GM19035 (cell line): ENCODE data around the gene ZNHIT2.
"Not testable (repeated sequence)": the region's sequence is repeated elsewhere in the genome, so short reads cannot be mapped to it uniquely, and the experiment has no call there.

ENCODE experiments used
- ATAC-seq: cut with Tn5 transposase; IDR thresholded peaks from one replicate; pipeline ENCODE4 v1.9.1; 2021; ENCODE audit not compliant: unreplicated experiment

The ZNHIT2 gene

DNA sequence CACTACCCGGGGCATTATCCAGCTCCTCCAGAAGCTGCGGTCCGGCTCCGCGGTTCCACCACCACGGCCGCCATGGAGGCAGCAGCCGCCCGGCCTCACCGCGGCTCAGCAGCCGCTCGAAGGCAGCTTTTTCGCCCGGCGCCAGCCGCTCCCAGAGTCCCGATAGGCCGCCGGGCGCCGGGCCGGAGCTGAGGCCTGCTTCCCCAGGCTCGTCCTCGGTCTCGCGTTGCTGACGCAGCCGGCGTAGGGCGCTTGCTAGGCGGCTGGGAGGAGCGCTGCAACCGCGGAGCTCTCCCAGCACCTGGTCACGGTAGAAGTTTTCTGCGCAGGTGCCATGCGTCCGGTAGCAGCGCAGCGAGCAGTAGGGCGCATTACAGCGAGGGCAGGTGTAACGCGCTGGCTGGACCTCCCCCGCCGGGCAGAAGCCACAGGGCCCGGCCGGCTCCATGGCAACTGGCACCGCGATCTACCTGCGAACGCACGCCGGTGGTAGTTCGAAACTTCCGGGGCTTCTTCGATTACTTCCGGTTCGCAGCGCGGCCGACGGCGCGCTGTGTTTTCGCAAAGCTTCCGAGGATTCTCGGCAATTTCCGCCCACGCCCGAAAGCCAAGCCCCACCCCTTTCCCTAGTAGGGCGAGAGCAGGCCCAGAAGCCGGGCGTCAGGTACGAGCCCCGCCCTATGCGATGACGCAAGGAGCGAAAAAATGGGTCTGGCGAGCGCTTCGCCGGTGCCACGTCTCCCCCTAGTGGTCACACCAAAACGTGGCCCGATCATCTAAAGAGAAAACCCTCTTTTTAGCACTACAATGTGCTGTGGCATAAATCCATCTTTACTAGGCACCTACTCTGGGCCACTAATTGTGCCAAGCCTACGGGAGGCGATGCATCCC is at the start of gene ZNHIT2:
ZNHIT2 (minus strand) TSS at position 496 of the 891 bp plus-strand sequence; CDS start at position 448, 48 bp downstream.
- ATAC-seq = peak; percentile 63

DNA sequence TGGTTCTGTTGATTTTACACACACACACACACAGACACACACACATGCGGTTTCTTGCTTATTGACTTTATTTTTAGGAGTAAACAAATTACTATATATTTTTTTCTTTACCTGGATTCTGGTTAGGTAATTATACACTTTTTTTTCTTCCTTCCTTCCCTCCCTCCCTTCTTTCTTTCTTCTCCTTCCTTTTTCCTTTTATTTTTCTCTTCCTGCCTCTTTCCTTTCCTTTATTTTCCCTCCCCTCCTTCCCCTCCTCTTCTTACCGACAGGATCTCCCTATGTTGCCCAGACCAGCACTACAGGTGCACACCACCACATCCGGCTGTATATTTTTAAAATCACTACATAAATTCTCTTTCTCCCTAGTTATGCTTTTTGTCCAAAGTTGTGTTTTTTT is 49.4 kb upstream of the ZNHIT2 start:
- ATAC-seq = no peak

DNA sequence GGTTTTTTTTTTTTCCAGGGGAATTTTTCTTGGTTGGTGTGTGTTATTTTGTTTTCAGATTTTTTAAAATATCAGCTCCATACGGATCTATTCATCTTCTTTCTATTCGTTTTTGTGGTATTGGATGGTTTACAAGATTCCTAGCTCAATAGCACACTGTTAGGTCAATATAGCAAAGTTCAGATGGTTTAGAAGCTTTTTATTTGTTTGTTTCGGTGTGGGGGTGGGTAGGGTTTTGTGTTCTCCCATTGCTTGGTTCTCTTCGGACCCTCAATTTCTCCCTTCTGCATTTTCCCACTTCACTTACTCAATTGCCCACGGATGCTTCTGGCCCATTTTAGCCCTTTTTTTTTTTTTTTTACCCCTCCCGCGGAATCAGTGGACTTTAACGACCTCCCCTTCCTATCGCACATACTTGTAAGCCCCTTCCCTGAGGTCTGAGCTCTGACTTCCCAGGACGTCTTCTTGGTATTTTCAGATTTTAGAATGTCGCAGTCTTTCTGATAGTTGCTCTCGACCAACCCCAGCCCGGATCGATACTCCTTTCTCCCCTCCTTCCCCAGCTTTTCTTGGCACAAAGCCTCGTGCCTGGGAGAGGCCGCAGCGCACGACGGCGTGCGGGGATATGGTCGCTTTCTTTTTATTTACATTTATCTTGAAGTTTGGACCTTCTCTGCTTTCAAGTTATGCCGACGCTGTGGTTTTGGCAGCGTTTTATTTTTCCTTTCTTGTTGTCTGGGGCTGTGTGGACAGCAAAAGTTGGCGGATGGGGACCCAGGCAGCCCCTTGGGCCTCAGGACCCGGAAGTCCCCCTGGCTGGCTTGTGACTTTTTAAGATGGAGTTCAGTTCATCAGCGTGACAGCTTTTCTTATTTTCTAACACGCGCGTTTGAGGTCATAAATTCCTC is 48.2 kb upstream of the ZNHIT2 start:
- no peak for ATAC-seq

DNA sequence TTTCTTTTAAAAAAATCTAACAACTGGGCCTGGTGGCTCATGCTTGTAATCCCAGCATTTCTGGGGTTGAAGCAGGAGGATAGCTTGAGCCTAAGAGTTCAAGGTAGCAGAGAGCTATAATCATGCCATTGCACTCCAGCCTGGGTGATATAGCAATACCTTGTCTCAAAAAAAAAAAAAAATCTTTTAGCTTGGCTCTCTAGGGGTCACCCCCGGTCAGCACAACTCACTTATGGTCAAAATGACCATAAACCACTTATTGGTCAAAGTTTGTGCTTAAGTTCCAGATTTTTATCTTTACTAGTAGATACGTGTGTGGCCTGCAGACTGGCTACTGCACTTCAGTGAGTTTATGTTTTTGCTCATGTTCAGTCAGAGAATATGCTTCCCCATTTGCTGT is 46.2 kb upstream of the ZNHIT2 start:
- no peak for ATAC-seq

DNA sequence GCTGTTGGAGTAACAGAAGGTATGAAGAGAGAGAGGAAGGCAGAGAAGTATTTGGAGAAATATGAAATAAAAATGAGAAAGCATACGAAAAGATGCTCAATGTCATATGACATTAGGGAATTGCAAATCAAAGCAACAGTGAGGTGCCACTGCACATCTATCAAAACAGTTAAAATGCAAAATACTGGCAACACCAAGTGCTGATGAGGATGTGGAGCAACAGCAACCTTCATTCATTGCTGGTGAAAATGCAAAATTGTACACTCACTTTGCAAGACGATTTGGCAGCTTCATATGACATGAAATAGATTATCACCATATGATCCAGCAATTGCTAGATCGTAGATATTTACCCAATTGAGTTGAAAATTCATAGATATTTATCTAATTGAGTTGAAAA is 43.1 kb upstream of the ZNHIT2 start:
- no peak for ATAC-seq

DNA sequence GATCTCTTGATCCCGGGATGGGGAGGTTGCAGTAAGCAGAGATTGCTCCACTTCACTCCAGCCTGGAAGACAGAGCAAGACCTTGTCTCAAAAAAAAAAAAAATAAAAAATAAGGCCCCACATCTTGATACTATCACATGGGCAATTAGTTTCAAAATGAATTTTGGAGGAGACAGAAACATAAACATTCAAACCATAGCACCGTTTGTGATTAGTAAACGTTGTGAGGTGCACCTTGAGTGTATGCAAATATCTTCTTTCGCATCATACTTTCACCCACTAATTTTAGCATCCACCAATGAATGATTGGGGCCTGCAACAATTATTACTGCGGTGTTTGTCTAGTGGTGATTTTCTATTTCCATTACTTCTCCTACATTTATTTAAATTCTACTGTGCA is 41.5 kb upstream of the ZNHIT2 start:
- ATAC-seq = peak; percentile 87

DNA sequence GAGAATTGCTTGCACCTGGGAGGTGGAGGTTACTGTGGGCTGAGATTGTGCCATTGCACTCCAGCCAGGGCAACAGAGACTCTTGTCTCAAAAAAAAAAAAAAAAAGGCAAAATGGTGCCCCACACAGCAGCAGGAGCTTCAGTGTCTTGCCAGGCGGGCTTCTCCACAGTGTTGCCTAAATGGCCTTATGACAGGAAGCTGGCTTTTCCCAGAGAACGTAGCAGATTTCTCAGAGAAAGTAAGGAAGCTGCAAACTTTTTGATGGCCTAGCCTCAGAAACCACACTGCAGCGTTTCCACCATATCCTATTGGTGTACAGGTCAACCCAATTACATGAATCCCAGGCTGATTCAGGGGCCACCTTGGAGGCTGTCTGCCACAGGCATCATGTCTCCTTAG is 39.8 kb upstream of the ZNHIT2 start:
- no peak for ATAC-seq

DNA sequence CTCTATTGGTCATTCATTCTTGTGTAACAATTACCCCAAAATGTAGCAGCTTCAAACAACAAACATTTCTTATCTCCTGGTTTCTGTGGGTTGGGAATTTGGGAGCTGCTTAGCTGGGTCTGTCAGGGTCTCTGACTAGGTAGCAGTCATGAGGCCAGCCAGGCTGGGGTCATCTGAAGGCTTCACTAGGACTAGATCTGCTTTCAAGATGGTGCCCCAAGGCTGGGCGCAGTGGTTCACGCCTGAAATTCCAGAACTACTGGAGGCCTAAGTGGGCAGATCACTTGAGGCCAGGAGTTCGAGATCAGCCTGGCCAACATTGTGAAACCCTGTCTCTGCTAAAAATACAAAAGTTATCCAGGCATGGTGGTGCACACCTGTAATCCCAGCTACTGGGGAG is 39.4 kb upstream of the ZNHIT2 start:
- ATAC-seq = no peak

DNA sequence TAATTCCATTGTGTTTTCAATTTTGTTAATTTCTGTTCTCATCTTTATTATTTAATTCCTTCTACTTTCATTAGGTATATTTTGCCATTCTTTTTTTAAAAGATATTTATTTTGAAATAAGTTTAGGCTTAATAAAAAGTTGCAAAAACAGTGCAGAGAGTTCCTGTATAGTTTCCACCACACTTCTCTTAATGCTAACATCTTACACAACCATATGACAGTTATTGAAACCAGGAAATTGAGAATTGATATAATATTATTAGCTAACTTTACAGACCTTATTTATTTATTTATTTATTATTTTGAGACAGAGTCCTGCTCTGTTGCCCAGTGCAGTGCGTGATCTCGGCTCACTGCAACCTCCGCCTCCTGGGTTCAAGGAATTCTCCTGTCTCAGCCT is 38.8 kb upstream of the ZNHIT2 start:
- no peak for ATAC-seq

DNA sequence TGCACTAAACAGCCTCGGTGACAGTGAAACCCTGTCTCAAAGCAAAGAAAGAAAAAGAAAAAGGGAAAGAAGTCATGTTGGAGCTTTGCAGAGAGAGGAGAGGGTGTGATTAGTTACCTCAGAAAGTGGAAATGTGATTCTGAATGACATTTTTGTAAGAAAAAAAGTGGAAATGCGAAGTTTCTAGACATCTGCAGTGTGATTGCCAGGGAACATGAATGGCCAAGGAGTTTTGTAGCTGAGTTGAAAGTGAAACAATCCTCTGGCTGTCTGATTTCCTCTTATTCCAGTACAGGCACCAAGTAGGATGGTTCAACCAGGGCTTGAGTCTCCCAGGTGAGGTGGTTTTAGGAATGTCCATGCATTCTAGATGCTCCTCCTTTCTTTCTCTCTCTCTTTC is 34.6 kb upstream of the ZNHIT2 start:
- no peak for ATAC-seq

DNA sequence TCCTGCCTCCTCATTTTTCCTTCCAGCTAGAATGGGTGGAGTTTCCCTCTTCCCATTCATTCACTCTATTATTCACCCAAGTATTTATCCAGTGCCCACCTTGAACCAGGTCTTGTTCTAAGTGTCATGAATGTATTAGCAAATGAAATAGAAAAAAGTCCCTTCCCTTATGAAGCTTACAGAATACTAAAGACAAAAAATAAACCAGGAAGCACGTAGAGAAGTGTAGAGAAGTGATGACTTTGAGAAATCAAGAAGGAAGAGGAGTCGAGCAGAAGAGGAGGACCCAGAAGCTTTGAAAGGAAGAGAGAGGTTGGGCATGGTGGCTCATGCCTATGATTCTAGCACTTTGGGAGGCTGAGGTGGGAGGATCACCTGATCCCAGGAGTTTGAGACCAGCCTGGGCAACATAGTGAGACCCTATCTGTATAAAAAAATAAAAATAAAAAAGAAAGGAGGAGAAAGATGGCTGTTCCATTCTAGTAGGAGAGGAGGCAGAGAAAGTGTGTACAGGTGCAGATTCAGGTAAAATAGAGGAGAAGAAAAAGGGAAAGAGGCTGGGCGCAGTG is 33.9 kb upstream of the ZNHIT2 start:
- no peak for ATAC-seq

DNA sequence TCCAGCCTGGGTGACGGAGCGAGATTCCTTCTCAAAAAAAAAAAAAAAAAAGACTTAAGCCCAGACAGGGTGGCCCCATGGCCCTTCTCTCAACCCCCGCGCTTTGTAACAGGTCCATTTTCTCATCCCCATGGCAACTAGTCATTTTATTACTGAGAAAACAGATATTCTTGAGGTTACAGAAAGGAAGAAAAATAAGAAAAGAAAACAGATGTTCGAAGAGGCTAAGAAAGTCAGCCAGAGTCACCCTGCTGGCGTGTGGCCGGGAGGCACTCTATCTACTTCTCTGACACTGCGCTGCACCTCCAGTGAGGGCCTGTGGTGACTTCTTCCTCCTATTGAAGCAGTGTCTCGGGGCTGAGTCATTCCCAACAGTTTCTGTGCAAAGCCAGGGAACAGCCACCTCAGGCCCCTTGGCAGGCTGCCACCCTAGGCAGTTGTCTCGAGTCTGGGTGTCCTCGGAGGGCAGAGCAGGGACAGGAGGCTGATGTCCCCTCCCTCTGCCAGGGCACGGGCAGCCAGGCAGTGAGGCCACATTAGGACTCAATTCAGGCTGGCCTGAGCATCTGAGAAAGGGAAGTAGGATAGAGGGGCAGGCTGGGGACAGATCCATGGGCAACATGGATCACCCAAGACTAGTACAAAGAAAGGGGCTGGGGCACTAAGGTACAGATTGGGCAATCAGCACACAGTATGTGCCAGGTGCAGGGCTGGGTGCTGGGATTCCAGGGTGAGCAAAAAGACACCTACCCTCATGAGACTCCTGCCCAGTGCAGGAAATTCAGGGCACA is 33.2 kb upstream of the ZNHIT2 start:
- ATAC-seq = no peak

DNA sequence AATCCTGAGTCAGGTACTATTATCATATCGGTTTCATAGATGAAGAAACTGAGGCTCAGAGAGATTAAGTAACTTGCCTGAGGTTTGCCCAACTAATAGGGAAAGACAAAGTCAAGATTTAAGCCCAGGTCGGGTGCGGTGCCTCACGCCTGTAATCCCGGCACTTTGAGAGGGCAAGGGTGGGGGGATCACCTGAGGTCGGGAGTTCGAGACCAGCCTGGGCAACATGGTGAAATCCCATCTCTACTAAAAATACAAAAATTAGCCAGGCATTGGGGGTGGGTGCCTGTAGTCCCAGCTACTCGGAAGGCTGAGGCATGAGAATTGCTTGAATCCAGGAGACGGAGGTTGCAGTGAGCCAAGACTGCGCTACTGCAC is 32.6 kb upstream of the ZNHIT2 start:
- not testable (repeated sequence) for ATAC-seq

DNA sequence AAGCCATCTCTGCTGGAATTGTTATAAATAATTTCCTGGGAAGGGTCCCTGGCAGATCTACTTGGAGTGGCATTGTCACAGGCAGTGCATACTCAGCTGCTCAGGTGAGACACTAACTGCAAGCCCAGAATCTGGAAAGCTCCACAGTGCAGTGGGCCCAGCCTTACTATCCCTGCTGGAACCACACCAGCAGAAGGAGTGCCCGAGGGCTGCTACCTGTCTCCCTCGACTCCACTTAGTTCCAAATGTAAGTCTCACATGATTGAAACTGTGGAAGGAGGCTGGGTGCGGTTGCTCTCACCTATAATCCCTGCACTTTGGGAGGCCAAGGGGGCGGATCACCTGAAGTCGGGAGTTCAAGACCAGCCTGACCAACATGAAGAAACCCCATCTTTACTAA is 31.2 kb upstream of the ZNHIT2 start:
- no peak for ATAC-seq

DNA sequence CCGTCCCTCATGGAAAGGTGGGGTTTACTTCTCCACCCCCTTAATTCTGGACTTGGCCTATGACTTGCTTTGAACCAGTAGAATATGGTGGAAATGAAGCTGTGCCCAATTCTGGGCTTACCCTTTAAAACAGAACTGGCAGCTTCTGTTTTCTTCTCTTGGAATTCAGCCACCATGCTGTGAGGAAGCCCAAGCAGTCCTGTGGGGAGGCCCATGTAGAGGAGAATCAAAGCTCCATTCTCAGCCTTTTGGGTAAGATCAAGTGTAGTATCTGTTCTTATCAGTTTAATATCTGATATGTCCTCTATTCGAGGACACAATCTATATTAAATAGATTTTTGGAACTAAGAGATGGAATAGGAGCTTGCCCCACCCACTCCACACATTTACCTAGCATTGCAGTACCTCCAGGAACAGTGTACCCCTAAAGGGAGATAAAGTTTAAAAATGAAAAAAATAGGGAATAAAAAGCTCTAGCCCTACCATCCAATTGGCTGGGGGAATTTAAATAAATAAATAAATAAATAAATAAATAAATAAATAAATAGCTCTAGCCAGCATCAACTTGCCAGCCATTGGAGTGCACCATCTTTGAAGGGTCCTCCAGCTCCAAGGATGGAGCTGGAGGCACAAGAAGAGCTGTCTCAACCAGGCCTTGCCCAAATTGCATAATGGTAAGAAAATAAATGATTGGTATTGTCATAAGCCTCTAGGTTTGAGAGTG is 30.0 kb upstream of the ZNHIT2 start:
- no peak for ATAC-seq

DNA sequence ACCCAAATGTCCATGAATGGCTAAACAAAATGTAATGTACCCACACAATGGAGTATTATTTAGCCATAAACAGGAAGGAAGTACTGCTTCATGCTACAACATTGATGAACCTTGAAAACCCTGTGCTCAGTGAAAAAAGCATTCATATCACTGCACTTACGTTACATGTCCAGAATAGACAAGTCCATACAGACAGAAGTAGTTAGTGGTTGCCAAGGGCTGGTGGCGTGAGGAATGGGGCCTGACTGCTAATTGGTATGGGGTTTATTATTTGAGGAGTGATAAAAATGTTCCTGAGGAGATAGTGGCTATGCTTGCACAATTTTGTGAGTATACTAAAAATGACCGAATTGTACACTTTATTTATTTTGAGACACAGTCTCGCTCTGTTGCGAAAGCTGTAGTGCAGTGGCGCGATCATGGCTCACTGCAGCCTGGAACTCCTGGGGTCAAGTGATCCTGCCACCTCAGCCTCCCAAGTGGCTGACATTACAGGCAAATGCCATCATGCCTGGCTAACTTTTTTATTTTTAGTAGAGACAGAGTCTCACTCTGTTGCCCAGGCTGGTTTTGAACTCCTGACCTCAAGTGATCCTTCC is 24.5 kb upstream of the ZNHIT2 start:
- ATAC-seq = no peak

DNA sequence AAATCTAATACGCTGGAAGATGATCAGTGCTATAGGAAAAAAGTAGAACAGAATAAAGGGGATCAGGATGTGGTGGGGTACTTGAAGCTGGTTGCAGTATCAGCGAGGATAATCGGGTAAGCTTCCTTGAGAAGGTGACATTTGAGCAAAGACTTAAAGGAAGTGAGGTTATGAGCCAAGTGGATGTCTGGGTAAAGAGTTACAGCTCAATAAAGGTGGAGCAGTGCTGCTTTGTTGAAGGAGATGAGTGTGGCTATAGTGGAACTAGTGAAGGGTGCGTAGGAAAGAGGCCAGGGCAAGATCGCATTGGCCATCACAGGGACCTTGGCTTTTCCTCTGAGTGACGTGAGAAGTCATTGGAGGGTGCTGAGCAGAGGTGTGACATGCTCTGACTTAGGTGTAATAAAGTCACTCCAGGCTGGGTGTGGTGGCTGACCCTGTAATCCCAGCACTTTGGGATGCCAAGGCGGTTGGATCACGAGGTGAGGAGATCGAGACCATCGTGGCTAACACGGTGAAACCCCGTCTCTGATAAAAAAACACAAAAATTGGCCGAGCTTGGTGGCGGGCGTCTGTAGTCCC is 19.1 kb upstream of the ZNHIT2 start:
- no peak for ATAC-seq

DNA sequence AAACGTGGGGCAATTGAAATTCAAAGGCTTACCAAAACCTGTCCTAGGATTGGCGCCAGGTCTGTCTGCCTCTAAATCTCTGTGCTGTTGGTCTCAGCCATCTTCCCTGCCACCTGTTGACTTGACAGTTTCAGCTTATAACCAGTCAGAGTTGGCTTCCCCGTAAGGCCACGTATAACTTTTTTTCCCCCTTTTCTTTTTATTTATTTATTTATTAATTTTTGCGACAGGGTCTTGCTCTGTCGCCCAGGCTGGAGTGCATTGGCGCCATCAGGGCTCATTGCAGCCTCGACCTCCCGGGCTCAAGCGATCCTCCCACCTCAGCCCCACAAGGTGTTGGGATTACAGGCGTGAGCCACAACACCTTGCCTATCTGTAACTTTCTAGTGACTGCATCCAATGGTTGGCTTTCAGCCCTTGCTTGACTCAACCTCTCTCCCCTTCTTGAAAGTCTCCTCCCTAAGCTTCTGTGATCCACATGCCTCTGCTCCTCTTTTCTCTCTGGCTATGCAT is 18.2 kb upstream of the ZNHIT2 start:
- ATAC-seq = no peak

DNA sequence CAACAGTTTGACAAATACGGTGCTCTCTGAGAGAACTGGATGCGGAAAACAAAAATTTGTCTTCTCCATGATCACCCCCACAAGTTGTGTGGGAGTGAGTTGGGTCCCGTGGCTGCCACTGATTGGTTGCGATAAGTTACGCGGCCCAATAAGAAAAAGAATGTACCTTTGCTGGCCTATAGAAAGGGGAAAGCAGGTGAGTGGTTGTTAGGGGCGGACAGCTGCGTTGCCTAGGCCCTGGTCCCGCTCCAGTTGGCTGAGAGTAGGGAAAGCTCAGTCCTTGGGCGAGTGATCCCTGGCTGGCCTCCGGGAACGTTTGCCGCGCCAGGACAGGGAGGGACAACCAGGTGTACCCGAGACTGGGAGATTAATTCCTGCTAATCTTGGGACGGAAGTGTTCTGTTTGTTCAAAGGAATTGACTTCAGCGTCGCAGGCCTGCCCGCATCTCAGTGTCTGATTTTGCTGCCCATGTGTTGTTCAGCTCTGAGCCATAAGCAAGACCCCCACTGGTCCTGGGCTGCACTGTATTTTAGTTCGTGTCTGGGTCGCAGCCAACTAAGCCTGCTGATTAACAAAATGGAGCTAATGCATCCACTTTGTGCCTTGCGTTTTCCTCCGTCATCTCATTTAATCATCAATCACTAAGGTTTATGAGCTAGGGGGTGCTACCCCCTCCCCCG is 17.6 kb upstream of the ZNHIT2 start:
- ATAC-seq = peak; percentile 74
